Neural progenitor cell (in vitro differentiated cells): ENCODE measurements around the gene ABCD4. TPM values are rescaled to one million over a fixed set of nuclear protein-coding genes. Genes with fewer than 3 reads are reported as not detected.

Experiments used
- DNase-seq: peaks from one replicate; pipeline ENCODE4 v3.0.0-alpha.2; 2016; ENCODE audit warnings: low spot score
- H2AFZ ChIP-seq: fragments of 200-600 bp; sonication (generic); replicated peaks from 2 replicates; pipeline ENCODE4 v1.6.1; 2016; ENCODE audit warnings: antibody characterized with exemption
- H3F3A ChIP-seq: fragments of 200-600 bp; sonication (generic); 2 replicates; pipeline ENCODE4 v1.6.1; 2016; ENCODE audit warnings: antibody characterized with exemption, low read depth
- H3K27ac ChIP-seq: fragments of 200-600 bp; sonication (generic); 2 replicates; pipeline ENCODE4 v1.5.1; 2016; ENCODE audit warnings: mild to moderate bottlenecking
- H3K27me3 ChIP-seq: fragments of 200-600 bp; sonication (generic); 2 replicates; pipeline ENCODE4 v1.6.1; 2016; ENCODE audit warnings: mild to moderate bottlenecking, moderate library complexity
- H3K36me3 ChIP-seq: fragments of 200-600 bp; sonication (generic); 2 replicates; pipeline ENCODE4 v1.5.1; 2016
- H3K4me1 ChIP-seq: fragments of 200-600 bp; sonication (generic); 2 replicates; pipeline ENCODE4 v1.6.1; 2016; ENCODE audit warnings: mixed run types
- H3K4me2 ChIP-seq: fragments of 200-600 bp; sonication (generic); 2 replicates; pipeline ENCODE4 v1.6.1; 2016
- H3K4me3 ChIP-seq: fragments of 200-600 bp; sonication (generic); 2 replicates; pipeline ENCODE4 v1.5.1; 2016
- H3K79me2 ChIP-seq: fragments of 200-600 bp; sonication (generic); 2 replicates; pipeline ENCODE4 v1.6.1; 2016; ENCODE audit warnings: low read depth
- H3K9ac ChIP-seq: fragments of 200-600 bp; sonication (generic); 2 replicates; pipeline ENCODE4 v1.6.1; 2016
- H3K9me3 ChIP-seq: fragments of 200-600 bp; sonication (generic); 2 replicates; pipeline ENCODE4 v1.5.1; 2016; ENCODE audit warnings: low read depth
- H4K20me1 ChIP-seq: fragments of 200-600 bp; sonication (generic); 2 replicates; pipeline ENCODE4 v1.6.1; 2016; ENCODE audit warnings: low read depth
- H3K27ac Mint-ChIP-seq: 3 replicates; pipeline ENCODE4 v1.8.0; 2021; ENCODE audit warnings: mixed read lengths
- H3K27me3 Mint-ChIP-seq: 2 replicates; pipeline ENCODE4 v1.8.0; 2022; ENCODE audit warnings: low read depth, mild to moderate bottlenecking, inconsistent platforms, moderate library complexity, mixed read lengths; ENCODE audit not compliant: insufficient read depth
- H3K36me3 Mint-ChIP-seq: 3 replicates; pipeline ENCODE4 v1.8.0; 2021; ENCODE audit warnings: mixed read lengths
- H3K4me1 Mint-ChIP-seq: 3 replicates; pipeline ENCODE4 v1.8.0; 2021; ENCODE audit warnings: mixed read lengths
- H3K4me3 Mint-ChIP-seq: 3 replicates; pipeline ENCODE4 v1.8.0; 2021; ENCODE audit warnings: mild to moderate bottlenecking, moderate library complexity, mixed read lengths
- H3K9me3 Mint-ChIP-seq: 3 replicates; pipeline ENCODE4 v1.8.0; 2020; ENCODE audit warnings: mixed read lengths
- CTCF ChIP-seq: fragments of 200-600 bp; sonication (generic); IDR thresholded peaks from 2 replicates; pipeline ENCODE4 v1.5.1; 2017; ENCODE audit warnings: antibody characterized with exemption, mild to moderate bottlenecking
- EZH2 ChIP-seq: fragments of 200-600 bp; sonication (generic); IDR thresholded peaks from 2 replicates; pipeline ENCODE4 v1.6.1; 2017; ENCODE audit warnings: antibody characterized with exemption, mild to moderate bottlenecking, moderate library complexity
- EZH2phosphoT487 ChIP-seq: fragments of 200-600 bp; sonication (generic); IDR thresholded peaks from 2 replicates; pipeline ENCODE4 v1.6.1; 2017; ENCODE audit warnings: antibody characterized with exemption
- total RNA-seq: library from RNA; depleted of rRNA; stranded (reverse); fragments of >200 nt; gene quantifications from 2 replicates; pipeline ENCODE4 v1.2.3, GENCODE V29; 2015; ENCODE audit warnings: low replicate concordance

The ABCD4 gene
- total RNA-seq, 1 donor from 2014 or later: 66.6 TPM

- Histone ChIP-seq H3K9me3 (no peaks in the 10 kb centered on the region), H3K4me3 (no peak overlapping the region), H4K20me1 (no peaks in the 10 kb centered on the region), H3K27ac (no peak overlapping the region), H3K79me2 (no peaks in the 10 kb centered on the region), H3F3A (peaks cover 3% of the 10 kb centered on the region), H3K9ac (no peak overlapping the region), H2AFZ (no peak overlapping the region), H3K4me1 (no peaks in the 10 kb centered on the region), H3K36me3 (no peaks in the 10 kb centered on the region), H3K27me3 (no peaks in the 10 kb centered on the region), H3K4me2 (no peak overlapping the region)
- DNase-seq: no peak
- H3K36me3 Mint-ChIP-seq: no peaks in the 10 kb centered on the region
- no peak overlapping the region for H3K27ac Mint-ChIP-seq
- H3K27me3 Mint-ChIP-seq: peaks cover 5% of the 10 kb centered on the region
- H3K9me3 Mint-ChIP-seq: no peaks in the 10 kb centered on the region
- TF ChIP-seq CTCF (no peak), EZH2 (no peak), EZH2phosphoT487 (no peak)
- no peaks in the 10 kb centered on the region for H3K4me1 Mint-ChIP-seq
- no peak overlapping the region for H3K4me3 Mint-ChIP-seq
Observed at GRCh38 chr14:74309125-74310022, 6.6 kb upstream of the ABCD4 start.

GRCh38 chr14:74308695-74309094 is 6.0 kb upstream of the ABCD4 start:
- Mint-ChIP-seq H3K27ac (no peak overlapping the region), H3K36me3 (no peaks in the 10 kb centered on the region), H3K27me3 (peaks cover 5% of the 10 kb centered on the region), H3K4me3 (no peak overlapping the region), H3K4me1 (no peaks in the 10 kb centered on the region), H3K9me3 (no peaks in the 10 kb centered on the region)
- Histone ChIP-seq H3K4me2 (no peak overlapping the region), H3K36me3 (no peaks in the 10 kb centered on the region), H3K9ac (no peak overlapping the region), H4K20me1 (no peaks in the 10 kb centered on the region), H3K27ac (no peak overlapping the region), H3K79me2 (no peaks in the 10 kb centered on the region), H3K4me1 (no peaks in the 10 kb centered on the region), H3F3A (peaks cover 3% of the 10 kb centered on the region), H2AFZ (no peak overlapping the region), H3K27me3 (no peaks in the 10 kb centered on the region), H3K9me3 (no peaks in the 10 kb centered on the region), H3K4me3 (no peak overlapping the region)
- no peak for DNase-seq
- TF ChIP-seq EZH2 (no peak), CTCF (no peak), EZH2phosphoT487 (no peak)

- Histone ChIP-seq H3K27ac (peak overlapping the region; percentile 74), H3K36me3 (no peaks in the 10 kb centered on the region)
- peaks cover 11% of the 10 kb centered on the region for H3K36me3 Mint-ChIP-seq
Observed at GRCh38 chr14:74302152-74302628, 544 bp downstream of the ABCD4 start.

More at GRCh38 chr14:74302152-74302628, 544 bp downstream of the ABCD4 start:
- Mint-ChIP-seq H3K27me3 (peaks cover 2% of the 10 kb centered on the region), H3K4me1 (peaks cover 20% of the 10 kb centered on the region), H3K9me3 (no peaks in the 10 kb centered on the region), H3K4me3 (peak overlapping the region; percentile 97), H3K27ac (peak overlapping the region; percentile 90)
- Histone ChIP-seq H3K9ac (peak overlapping the region; percentile 68), H3K9me3 (no peaks in the 10 kb centered on the region), H4K20me1 (peaks cover 42% of the 10 kb centered on the region), H3K79me2 (peaks cover 54% of the 10 kb centered on the region), H2AFZ (peak overlapping the region; percentile 84), H3K4me2 (peak overlapping the region; percentile 85), H3K27me3 (no peaks in the 10 kb centered on the region), H3F3A (peaks cover 17% of the 10 kb centered on the region), H3K4me3 (peak overlapping the region; percentile 75), H3K4me1 (peaks cover 18% of the 10 kb centered on the region)
- peak; percentile 54 for TF ChIP-seq CTCF
- TF ChIP-seq EZH2: no peak
- TF ChIP-seq EZH2phosphoT487: no peak
- peak; percentile 43 for DNase-seq
